ENCODE data around the gene CERS2.

The CERS2 gene

GRCh38 chr1:150964164-150964489 is 10.5 kb downstream of the CERS2 start:
- TF ChIP-seq CEBPB (IDR thresholded peaks at IDR 0.05) = no peak
- TF ChIP-seq USF1 (IDR thresholded peaks at IDR 0.05) = no peak
- no peak for TF ChIP-seq MAX (IDR thresholded peaks at IDR 0.05)

GRCh38 chr1:150963321-150964163 is 11.1 kb downstream of the CERS2 start:
- no peak for TF ChIP-seq CREB1 (IDR thresholded peaks at IDR 0.05; ENCODE audit: low read depth)
- TF ChIP-seq NFIC (IDR thresholded peaks at IDR 0.05) = no peak
- no peak for TF ChIP-seq USF1 (IDR thresholded peaks at IDR 0.05)
- TF ChIP-seq FOXM1 (IDR thresholded peaks at IDR 0.05; ENCODE audit: borderline replicate concordance, low read depth) = no peak
- TF ChIP-seq TAF1 (IDR thresholded peaks at IDR 0.05; ENCODE audit: low read depth) = no peak
- TF ChIP-seq TEAD4 (IDR thresholded peaks at IDR 0.05) = no peak
- TF ChIP-seq MAX (IDR thresholded peaks at IDR 0.05) = no peak

- no peak for TF ChIP-seq REST (IDR thresholded peaks at IDR 0.05; ENCODE audit: low read depth)
- TF ChIP-seq CREB1 (IDR thresholded peaks at IDR 0.05; ENCODE audit: low read depth) = no peak
- no peak for TF ChIP-seq TEAD4 (IDR thresholded peaks at IDR 0.05)
- TF ChIP-seq RAD21 (IDR thresholded peaks at IDR 0.05; ENCODE audit: low read depth) = no peak
- no peak for TF ChIP-seq TCF12 (IDR thresholded peaks at IDR 0.05; ENCODE audit: low read depth)
- no peak for TF ChIP-seq TAF1 (IDR thresholded peaks at IDR 0.05; ENCODE audit: low read depth)
- no peak for TF ChIP-seq NFIC (IDR thresholded peaks at IDR 0.05)
- TF ChIP-seq YY1 (IDR thresholded peaks at IDR 0.05; ENCODE audit: low read depth) = no peak
- TF ChIP-seq ZBTB7A (IDR thresholded peaks at IDR 0.05; ENCODE audit: low read depth) = no peak
- no peak for TF ChIP-seq EGR1 (IDR thresholded peaks at IDR 0.05)
- TF ChIP-seq EP300 (IDR thresholded peaks at IDR 0.05; ENCODE audit: borderline replicate concordance) = no peak
- no peak for TF ChIP-seq MAX (IDR thresholded peaks at IDR 0.05)
- no peak for TF ChIP-seq CEBPB (IDR thresholded peaks at IDR 0.05)
- no peak for TF ChIP-seq FOXM1 (IDR thresholded peaks at IDR 0.05; ENCODE audit: borderline replicate concordance, low read depth)
- TF ChIP-seq USF1 (IDR thresholded peaks at IDR 0.05) = no peak
Observed at GRCh38 chr1:150961756-150962155, 12.9 kb downstream of the CERS2 start.

GRCh38 chr1:150960646-150961045 is 14.0 kb downstream of the CERS2 start:
- no peak for TF ChIP-seq TCF12 (IDR thresholded peaks at IDR 0.05; ENCODE audit: low read depth)
- TF ChIP-seq CEBPB (IDR thresholded peaks at IDR 0.05) = no peak

- TF ChIP-seq TEAD4 (IDR thresholded peaks at IDR 0.05) = no peak
- TF ChIP-seq EGR1 (IDR thresholded peaks at IDR 0.05) = no peak
- no peak for TF ChIP-seq MAX (IDR thresholded peaks at IDR 0.05)
- TF ChIP-seq CREB1 (IDR thresholded peaks at IDR 0.05; ENCODE audit: low read depth) = no peak
- TF ChIP-seq TCF12 (IDR thresholded peaks at IDR 0.05; ENCODE audit: low read depth) = no peak
- no peak for TF ChIP-seq CEBPB (IDR thresholded peaks at IDR 0.05)
- TF ChIP-seq ZBTB7A (IDR thresholded peaks at IDR 0.05; ENCODE audit: low read depth) = no peak
- no peak for TF ChIP-seq RAD21 (IDR thresholded peaks at IDR 0.05; ENCODE audit: low read depth)
- no peak for TF ChIP-seq EP300 (IDR thresholded peaks at IDR 0.05; ENCODE audit: borderline replicate concordance)
- no peak for TF ChIP-seq YY1 (IDR thresholded peaks at IDR 0.05; ENCODE audit: low read depth)
- no peak for TF ChIP-seq FOXM1 (IDR thresholded peaks at IDR 0.05; ENCODE audit: borderline replicate concordance, low read depth)
- TF ChIP-seq REST (IDR thresholded peaks at IDR 0.05; ENCODE audit: low read depth) = no peak
Observed at GRCh38 chr1:150957666-150958065, 17.0 kb downstream of the CERS2 start.
